Adrenal gland (tissue), 5 donors: ENCODE results near the gene KCTD19.

Experiments
- CTCF ChIP-seq, 6 experiments: fragments of 450-650 bp in 4 of 6; fragments of 200-600 bp in 2 of 6; sonication (generic) in 1 of 6; IDR thresholded peaks; 1 replicate in 5 of 6; 2 replicates in 1 of 6; pipeline versions ENCODE4 v1.5.1 to v1.8.0; 2016 to 2021; ENCODE audit warnings: antibody characterized with exemption in 6 of 6, mild to moderate bottlenecking in 2 of 6, moderate library complexity in 1 of 6
- POLR2A ChIP-seq, 2 donors: fragments of 450-650 bp; IDR thresholded peaks; one replicate each; pipeline ENCODE4 v1.6.1; 2017; ENCODE audit warnings: antibody characterized with exemption in 2 of 2, mild to moderate bottlenecking in 2 of 2, moderate library complexity in 1 of 2
- donor health status: DM: no; HTN: no; CAD: no.

GRCh38 chr16:67284699-67285646 lies 41.6 kb downstream of the KCTD19 start:
- peak in 5 of 6 experiments; percentile 38 to 55 (median 43) for TF ChIP-seq CTCF (IDR thresholded peaks at IDR 0.05)
- TF ChIP-seq POLR2A (IDR thresholded peaks at IDR 0.05): no peak
